SK-N-MC (cell line): ENCODE data around the gene SPG7.

Experiments used
- EZH2 ChIP-seq: fragments of 200-600 bp; sonication (generic); IDR thresholded peaks from one replicate; pipeline ENCODE4 v1.6.1; 2017; ENCODE audit warnings: antibody characterized with exemption
- POLR2AphosphoS5 ChIP-seq: IDR thresholded peaks from 2 replicates; pipeline ENCODE4 v1.6.1; 2012; ENCODE audit warnings: mild to moderate bottlenecking, low read depth, low read length, borderline replicate concordance

DNA sequence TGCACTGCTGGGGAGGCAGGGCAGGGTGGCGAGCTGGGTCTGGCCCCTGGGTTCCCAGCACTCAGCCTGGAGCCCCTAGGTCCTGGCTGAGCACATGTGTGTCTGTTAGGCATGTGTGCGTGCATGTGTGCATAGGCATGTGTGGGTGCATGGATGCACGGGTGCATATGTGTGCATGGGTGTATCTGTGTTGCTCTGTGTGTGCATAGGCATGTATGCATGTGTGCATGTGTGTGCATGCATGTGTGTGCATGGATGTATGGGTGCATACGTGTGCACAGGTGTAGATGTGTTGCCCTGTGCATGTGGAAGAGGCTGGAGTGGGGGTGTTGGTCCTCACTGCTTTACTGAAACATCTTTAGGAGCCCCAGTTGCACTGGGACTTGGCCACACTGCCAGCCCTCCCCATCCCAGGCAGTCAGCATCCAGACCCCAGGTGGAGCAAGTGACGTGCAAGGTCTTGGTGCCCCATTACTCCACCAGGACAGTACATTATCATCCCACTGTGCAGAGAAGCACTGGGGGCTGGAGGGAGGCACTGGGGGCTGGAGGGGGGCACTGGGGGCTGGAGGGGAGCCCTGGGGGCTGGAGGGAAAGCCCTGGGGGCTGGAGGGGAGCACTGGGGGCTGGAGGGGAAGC lies 94.9 kb downstream of the SPG7 start:
- TF ChIP-seq EZH2 (no peak), POLR2AphosphoS5 (no peak)
